HepG2 (cell line): ENCODE measurements around the gene MSI2. TPM values are rescaled to one million over a fixed set of nuclear protein-coding genes. Genes with fewer than 3 reads are reported as not detected.

ENCODE experiments used
- ARID3A ChIP-seq: IDR thresholded peaks from 2 replicates; pipeline ENCODE4 v1.6.1; 2012; ENCODE audit warnings: low read depth, low read length, improper control_type of control experiment
- FOXC1 ChIP-seq: sonication (generic); formaldehyde crosslinking; IDR thresholded peaks from 2 replicates; pipeline ENCODE4 v1.8.0; 2022; ENCODE audit warnings: mild to moderate bottlenecking, missing genetic modification reagents, borderline replicate concordance
- KLF16 ChIP-seq, 2 experiments: sonication (generic) in 1 of 2; formaldehyde crosslinking in 1 of 2; IDR thresholded peaks; 2 replicates each; pipeline versions ENCODE4 v1.6.1 to v1.8.0; 2016 to 2023; ENCODE audit warnings: missing genetic modification reagents in 2 of 2, missing compliant biosample characterization in 1 of 2
- MAZ ChIP-seq, 2 experiments: sonication (generic) in 1 of 2; formaldehyde crosslinking in 1 of 2; IDR thresholded peaks; 2 replicates each; pipeline versions ENCODE4 v1.5.0 to v1.6.1; 2012 to 2020; ENCODE audit warnings: low read depth in 2 of 2, mild to moderate bottlenecking in 2 of 2, borderline replicate concordance in 1 of 2, improper control_type of control experiment in 1 of 2, low read length in 1 of 2, missing genetic modification reagents in 1 of 2, moderate library complexity in 1 of 2
- MTF1 ChIP-seq: sonication (generic); formaldehyde crosslinking; IDR thresholded peaks from 2 replicates; pipeline ENCODE4 v1.5.0; 2020; ENCODE audit warnings: missing genetic modification reagents
- PTBP1 ChIP-seq: fragments of 200-400 bp; formaldehyde crosslinking; IDR thresholded peaks from 2 replicates; pipeline ENCODE4 v1.6.1; 2018; ENCODE audit warnings: low read length, low read depth; ENCODE audit not compliant: poor library complexity, severe bottlenecking
- SRSF9 ChIP-seq: fragments of 200-400 bp; formaldehyde crosslinking; IDR thresholded peaks from 2 replicates; pipeline ENCODE4 v1.6.1; 2018; ENCODE audit warnings: borderline replicate concordance, mild to moderate bottlenecking, low read depth, low read length; ENCODE audit not compliant: insufficient read depth, poor library complexity, severe bottlenecking
- TEAD3 ChIP-seq: optimal IDR thresholded peaks from 2 replicates; pipeline ENCODE3; 2016; ENCODE audit warnings: borderline replicate concordance
- ZFX ChIP-seq: sonication (generic); formaldehyde crosslinking; IDR thresholded peaks from 2 replicates; pipeline ENCODE4 v1.4.0; 2020; ENCODE audit warnings: mild to moderate bottlenecking, low read depth, missing genetic modification reagents, moderate library complexity
- ZNF549 ChIP-seq: sonication (generic); formaldehyde crosslinking; IDR thresholded peaks from 2 replicates; pipeline ENCODE4 v1.5.0; 2020; ENCODE audit warnings: missing genetic modification reagents
- ZNF761 ChIP-seq: sonication (generic); formaldehyde crosslinking; conservative IDR thresholded peaks from 2 replicates; pipeline ENCODE4 v1.4.0; 2020; ENCODE audit warnings: mild to moderate bottlenecking, missing genetic modification reagents
- ZNF766 ChIP-seq: sonication (generic); formaldehyde crosslinking; IDR thresholded peaks from 2 replicates; pipeline ENCODE4 v1.5.0; 2020; ENCODE audit warnings: missing genetic modification reagents, borderline replicate concordance
- polyA plus RNA-seq, 8 experiments: library from polyadenylated mRNA; depleted of rRNA in 3 of 8; stranded (reverse) in 7 of 8; unstranded in 1 of 8; fragments of >200 nt; fragmentation: Illumina TruSeq in 4 of 8; extraction: Trizol in 4 of 8; gene quantifications; 2 replicates each; pipeline versions ENCODE4 v1.2.1 to v1.2.3, GENCODE V29; 2011 to 2016; ENCODE audit warnings: low read depth in 4 of 8, missing spikeins in 1 of 8, mixed read lengths in 1 of 8; ENCODE audit not compliant: insufficient read depth in 1 of 8
- total RNA-seq, 5 experiments: library from RNA; depleted of rRNA; stranded (reverse); fragments of >200 nt; fragmentation: Illumina TruSeq; extraction: Trizol; gene quantifications; 2 replicates each; pipeline ENCODE4 v1.2.3, GENCODE V29; 2016; ENCODE audit warnings: low read depth in 1 of 5

MSI2 gene
- total and polyA plus RNA-seq, 2 of the 13 experiments (the other 11 are each of a cell fraction or from before 2014, with no cell fraction given), result 77.5 to 78.4 TPM

GRCh38 chr17:57586196-57586740 is 329.9 kb downstream of the MSI2 start (continued):
- TF ChIP-seq ZNF549, result no peak
- no peak for TF ChIP-seq FOXC1
- no peak for TF ChIP-seq PTBP1
- no peak for TF ChIP-seq MTF1
- no peak for TF ChIP-seq KLF16 (CRISPR knock-in tag; IDR thresholded peaks at IDR 0.05)
- TF ChIP-seq ZNF761, result no peak
- no peak for TF ChIP-seq MAZ (IDR thresholded peaks at IDR 0.05; ENCODE audit: borderline replicate concordance, low read depth, low read length)
- no peak for TF ChIP-seq MAZ (CRISPR knock-in tag; IDR thresholded peaks at IDR 0.05; ENCODE audit: low read depth)
- no peak for TF ChIP-seq SRSF9
- no peak for TF ChIP-seq ARID3A
- TF ChIP-seq ZFX (CRISPR knock-in tag), result no peak
- TF ChIP-seq ZNF766 (CRISPR knock-in tag), result no peak
- no peak for TF ChIP-seq TEAD3 (CRISPR knock-in tag)
- TF ChIP-seq, all 625 proteins: peak for 0
